ENCODE results near the gene SEMA3F.

The SEMA3F gene

DNA sequence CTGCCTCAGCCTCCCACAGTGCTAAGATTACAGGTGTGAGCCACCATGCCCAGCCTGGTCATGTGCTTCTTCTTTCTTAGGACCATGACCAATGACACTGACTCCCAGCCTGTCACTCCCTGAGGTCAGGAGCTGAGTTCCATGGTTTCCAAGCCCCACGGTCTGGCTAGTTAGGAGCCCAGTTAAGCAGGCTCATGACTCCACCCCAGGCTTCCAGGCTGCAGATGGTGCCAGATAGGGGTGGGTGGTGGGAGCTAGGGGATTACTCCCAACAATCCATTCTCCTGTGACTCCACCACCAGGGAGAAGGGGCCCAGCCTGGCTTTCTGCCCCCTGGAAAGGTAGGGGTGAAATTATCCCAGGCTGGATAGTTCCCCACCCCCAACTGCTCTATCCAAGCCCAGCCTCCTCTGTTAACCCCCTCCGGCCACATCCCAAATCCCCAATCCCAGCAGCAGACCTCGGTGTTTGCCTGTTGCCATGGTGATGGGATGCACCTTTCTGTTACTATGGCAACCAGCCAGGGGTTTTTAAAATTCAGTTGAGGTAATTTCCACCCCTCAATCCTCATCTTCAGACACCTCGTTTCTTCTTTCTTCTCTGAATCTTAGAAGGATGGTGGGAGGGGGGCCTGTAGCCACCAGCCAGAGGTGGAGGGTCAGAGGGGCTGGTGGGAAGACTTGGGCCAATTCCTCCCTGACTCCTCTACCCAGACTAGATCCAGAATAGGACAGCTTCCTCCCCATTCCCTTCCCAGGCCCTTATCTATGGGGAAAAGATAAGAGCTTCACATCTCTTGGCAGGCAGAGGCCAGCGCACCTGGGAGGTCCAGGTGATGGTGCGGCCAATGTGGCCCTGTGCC, 22.5 kb upstream of the SEMA3F start:
- DNase-seq, result no peak

GRCh38 chr3:50133283-50133615, 21.9 kb upstream of the SEMA3F start:
- no peak for DNase-seq

GRCh38 chr3:50134367-50134766, 20.8 kb upstream of the SEMA3F start:
- DNase-seq, result no peak

DNA sequence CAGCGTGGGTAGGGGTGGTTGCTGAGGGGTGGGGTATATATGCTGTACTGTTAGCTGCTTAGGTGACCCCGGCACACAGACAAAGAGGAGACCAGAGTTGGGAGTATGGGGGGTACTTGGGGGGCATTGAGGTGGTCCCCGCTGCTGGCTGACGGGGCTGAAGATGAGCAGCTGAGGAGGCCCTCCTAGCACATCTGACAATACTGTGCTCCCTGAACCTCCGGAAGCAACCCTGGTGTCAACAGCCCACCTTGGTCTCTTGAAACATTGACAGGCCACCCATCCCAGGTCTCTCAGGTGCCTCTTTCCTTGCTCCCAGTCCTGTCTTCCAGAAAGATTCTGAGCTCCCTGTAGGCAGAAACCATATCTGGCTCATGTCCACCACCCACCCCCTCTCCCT, 19.2 kb upstream of the SEMA3F start:
- DNase-seq, result no peak

GRCh38 chr3:50136714-50137405, 18.3 kb upstream of the SEMA3F start:
- no peak for DNase-seq

DNA sequence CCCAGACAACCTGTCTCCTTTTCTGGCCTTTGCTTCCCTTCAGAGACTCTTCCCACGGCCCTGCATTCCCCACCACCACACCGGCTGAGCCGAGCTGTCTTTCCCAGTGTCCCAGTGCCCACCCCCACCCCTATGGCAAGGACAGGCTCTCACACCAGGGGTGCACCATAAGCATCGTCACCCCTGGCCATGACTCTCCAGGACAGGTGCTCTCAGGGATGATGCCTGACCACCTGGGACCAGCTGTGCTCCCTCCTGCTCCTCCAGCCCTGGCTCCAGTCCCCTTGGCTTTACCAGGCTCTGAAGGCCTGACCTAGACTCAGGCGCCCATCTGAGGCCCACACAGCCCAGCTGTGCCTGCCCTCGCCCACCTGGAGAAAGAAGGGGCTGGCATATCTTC, 17.6 kb upstream of the SEMA3F start:
- DNase-seq, result no peak

GRCh38 chr3:50138266-50139200, 16.6 kb upstream of the SEMA3F start:
- no peak for DNase-seq

GRCh38 chr3:50139308-50139707, 15.8 kb upstream of the SEMA3F start:
- DNase-seq, result no peak

DNA sequence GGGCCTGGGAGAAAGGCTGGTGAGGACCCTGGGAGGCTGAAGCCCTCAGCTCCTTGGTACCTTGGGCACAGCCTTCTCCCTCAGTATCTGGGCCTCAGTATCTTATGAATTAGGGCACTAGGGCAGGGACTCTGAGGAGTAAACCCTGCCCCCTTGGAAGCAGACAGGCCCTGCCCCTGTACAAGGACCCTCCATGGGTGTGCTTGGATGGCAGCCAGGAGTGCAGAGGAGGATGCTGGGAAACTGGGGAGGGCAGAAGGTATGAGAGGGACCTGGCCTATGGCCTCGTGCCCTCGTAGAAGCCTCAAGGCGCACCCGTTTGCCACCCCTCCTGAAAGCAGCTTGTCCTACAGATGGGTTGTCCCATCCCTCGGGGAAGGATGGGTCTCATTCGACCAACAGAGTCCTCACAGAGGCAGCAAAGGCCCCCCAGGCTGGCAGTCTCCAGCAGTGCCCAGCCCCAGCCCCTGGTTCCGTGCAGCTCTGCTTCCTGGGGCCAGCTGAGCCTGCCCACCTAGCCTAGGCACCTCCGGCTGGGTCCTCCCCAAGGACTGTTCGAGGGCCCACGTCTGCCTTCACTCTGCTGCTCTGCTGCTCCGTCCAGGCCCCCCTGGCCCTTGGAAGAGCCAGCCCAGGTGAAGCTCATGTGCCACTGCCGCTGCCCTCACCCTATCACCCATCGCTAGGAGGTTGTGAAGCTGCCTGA, 15.3 kb upstream of the SEMA3F start:
- no peak for DNase-seq

- DNase-seq, result no peak
These were observed 14.1 kb upstream of the SEMA3F start for GRCh38 chr3:50140990-50141389.

GRCh38 chr3:50146316-50146901, 8.7 kb upstream of the SEMA3F start:
- DNase-seq, result no peak

DNA sequence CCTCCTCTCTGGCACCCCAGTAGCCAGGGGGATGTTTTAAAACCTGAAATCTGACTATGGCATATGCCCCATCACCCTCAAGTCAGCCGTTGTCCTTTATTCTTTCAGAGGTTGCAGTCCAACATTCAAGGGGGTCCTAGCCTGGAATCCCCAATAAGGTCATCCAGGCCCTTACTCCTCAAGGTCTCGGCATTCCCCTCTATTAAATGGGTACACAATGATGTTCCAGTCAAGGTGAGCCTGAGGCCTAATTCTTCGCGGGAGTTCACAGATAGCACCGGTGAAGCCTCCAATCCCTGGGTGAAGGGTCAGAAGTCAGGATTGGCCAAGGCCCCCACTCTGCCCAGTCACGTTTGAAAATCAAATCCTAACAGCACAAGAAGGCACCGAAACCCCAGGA, 8.1 kb upstream of the SEMA3F start:
- no peak for DNase-seq

GRCh38 chr3:50147447-50147846, 7.7 kb upstream of the SEMA3F start:
- DNase-seq, result no peak

GRCh38 chr3:50147861-50148260, 7.3 kb upstream of the SEMA3F start:
- no peak for DNase-seq

GRCh38 chr3:50150404-50150750, 4.7 kb upstream of the SEMA3F start:
- DNase-seq, result no peak

DNA sequence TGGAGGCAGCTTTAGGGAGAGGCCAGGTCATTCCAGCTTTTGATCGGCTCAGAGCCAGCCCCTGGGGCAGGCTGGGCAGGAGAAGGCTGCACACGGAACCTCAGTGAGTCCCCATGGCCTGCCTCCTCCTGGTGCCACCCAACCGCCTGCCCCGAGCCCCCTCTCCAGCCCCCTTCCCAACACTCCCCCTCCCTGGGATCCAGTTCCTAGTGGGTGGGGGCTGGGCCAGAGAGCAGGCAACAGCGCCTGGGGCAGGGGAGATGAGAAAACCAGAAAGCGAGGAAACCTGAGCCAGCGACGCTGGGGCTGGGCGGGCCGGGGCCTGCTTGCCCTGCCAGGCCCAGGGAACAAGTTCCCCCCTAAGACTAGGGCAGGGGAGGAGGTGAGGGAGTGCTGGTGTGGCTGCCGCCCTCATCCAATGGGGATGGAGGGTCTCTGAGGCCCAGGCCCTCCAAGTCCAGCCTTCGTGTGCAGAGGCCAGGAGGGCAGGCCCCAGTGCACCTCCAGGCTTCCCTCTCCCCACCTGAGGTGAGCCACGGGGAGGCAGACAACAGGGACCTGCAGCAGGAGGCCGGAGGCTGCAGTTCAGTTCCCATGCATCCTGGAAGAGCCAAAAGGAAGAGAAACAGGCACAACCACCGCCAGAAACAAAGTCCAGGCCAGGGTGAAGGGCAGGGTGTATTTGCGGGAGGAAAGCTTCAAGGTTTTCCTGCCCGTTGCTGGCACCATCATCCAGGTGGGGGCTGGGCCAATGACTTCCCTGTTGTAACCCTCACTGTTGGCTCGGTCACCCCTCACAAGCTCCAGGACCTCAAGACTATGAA, 4.0 kb upstream of the SEMA3F start:
- DNase-seq, result no peak

- no peak for DNase-seq
These were observed 3.4 kb upstream of the SEMA3F start for GRCh38 chr3:50151728-50152127.

DNA sequence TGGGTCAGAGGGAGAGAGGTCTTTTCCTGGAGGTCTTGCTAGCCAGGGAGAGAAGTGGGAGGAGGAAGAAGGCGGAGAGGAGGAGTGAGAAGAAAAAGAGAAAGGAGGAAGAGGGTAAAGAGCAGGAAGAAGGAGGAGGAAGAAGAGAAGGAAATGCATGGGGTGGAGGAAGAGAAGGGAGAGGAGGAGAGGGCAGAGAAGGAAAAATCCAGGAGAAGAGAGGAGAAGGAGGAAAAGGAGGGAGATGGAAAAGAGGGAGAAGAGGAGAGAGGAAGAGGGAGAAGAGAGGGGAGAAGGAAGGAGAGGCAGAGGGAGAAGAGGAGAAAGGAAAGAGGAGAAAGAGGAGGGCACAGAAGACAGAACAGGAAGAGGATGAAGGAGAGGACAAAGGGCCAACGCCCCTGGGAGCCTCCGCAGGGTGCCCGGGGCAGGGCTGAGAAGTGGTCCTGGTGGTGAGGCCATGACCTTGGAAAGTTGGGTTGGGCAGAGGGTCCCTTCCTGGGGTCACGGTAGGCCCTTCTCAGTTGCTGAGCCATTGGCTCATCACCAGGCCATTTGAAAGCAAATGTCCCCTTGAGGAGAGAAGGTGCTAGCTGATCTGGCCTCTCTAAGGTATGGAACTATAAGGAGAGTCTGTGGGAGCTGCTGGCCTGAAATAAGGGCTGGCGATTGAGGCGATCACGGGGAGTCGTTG, 1.2 kb upstream of the SEMA3F start:
- DNase-seq, result no peak

GRCh38 chr3:50154476-50154839, 666 bp upstream of the SEMA3F start:
- DNase-seq, result no peak

DNA sequence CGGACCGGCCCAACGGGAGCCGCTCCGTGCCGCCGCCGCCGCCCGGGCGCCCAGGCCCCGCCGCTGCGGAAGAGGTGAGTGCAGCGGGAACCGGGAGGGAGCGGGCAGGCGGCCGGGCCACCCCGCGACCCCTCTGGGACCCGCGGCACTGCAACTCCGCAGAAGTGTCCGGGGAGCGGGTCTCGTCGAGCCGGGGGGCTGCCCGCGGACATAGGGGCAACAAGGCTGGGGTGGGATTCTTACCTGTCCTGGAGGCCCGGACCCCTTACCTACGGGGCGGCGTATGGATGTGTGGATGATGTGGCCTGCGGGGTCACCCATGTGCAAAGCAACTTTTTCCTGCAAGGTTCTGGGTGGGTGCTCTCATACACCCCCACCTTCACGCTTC, 361 bp downstream of the SEMA3F start:
- DNase-seq, result no peak

DNA sequence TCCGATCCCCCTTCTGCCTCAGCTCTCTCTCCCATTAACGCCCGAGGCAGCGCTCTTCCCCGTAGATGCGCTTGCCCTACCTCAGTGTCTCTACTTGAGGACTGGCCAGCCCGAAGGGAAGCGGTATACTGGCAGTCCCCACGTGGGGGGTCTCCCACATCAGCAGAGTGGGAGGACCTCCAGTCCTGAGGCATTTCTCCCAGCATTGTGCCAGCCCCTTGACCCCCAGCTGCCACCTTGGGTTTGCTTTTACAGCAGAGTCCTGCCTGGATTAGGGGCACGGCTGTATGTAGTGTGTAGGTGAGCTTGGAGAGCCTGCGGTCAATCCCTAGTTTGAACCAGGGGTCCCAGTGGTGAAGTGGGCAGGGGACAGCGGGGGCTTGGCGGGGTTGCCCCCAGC, 767 bp downstream of the SEMA3F start:
- DNase-seq, result no peak
